GM12892 (cell line): ENCODE measurements around the gene GRSF1.

ENCODE experiments used
- POLR2A ChIP-seq: IDR thresholded peaks from 2 replicates; pipeline ENCODE4 v1.6.1; 2011; ENCODE audit warnings: low read depth, low read length, control low read depth
- POLR2AphosphoS5 ChIP-seq: IDR thresholded peaks from 2 replicates; pipeline ENCODE4 v1.6.1; 2011; ENCODE audit warnings: low read depth, low read length, control low read depth
- TAF1 ChIP-seq: IDR thresholded peaks from 2 replicates; pipeline ENCODE4 v1.6.1; 2011; ENCODE audit warnings: low read depth, mild to moderate bottlenecking, control low read depth, low read length, borderline replicate concordance

DNA sequence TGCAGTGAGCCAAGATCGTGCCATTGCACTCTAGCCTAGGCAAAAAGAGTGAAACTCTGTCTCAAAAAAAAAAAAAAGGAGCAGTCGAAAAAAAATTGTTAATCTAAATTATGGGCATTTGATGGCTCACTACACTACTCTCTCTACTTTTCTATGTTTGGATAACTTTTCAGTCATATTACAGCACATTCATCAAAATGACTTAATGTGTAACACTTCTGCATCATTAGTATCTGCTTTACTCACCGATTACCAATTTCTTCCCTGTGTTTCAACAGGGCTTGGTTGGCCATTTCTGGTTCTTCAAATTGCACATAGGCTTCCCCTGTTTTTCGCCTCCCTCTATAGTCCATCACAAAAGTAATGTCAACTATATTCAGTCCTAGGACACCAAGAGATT is 8.4 kb downstream of the GRSF1 start:
- no peak for TF ChIP-seq POLR2AphosphoS5
- no peak for TF ChIP-seq POLR2A
- TF ChIP-seq TAF1, result no peak
